SU-DHL-6 (cell line): ENCODE data around the gene PPP2R5B.

Experiments used
- CTCF ChIP-seq: fragments of 200-600 bp; sonication (generic); IDR thresholded peaks from one replicate; pipeline ENCODE4 v1.5.1; 2017; ENCODE audit warnings: antibody characterized with exemption, mild to moderate bottlenecking, low read length, moderate library complexity; ENCODE audit not compliant: insufficient read depth, poor library complexity, severe bottlenecking
- EZH2phosphoT487 ChIP-seq: fragments of 200-600 bp; sonication (generic), shearing (Covaris generic); conservative IDR thresholded peaks from 2 replicates; pipeline ENCODE4 v1.6.1; 2018; ENCODE audit warnings: mild to moderate bottlenecking, antibody characterized with exemption, low read length, moderate library complexity, mixed read lengths

GRCh38 chr11:64876229-64876750, 48.2 kb upstream of the PPP2R5B start:
- no peak for TF ChIP-seq CTCF
- no peak for TF ChIP-seq EZH2phosphoT487
